ENCODE measurements around the gene KLHL29. TPM values are rescaled to one million over a fixed set of nuclear protein-coding genes. Genes with fewer than 3 reads are reported as not detected.

The KLHL29 gene
- total RNA-seq, 5 donors from 2014 or later (not counting 1 experiment from before 2014, with no cell fraction given): 1.8 to 6.6 (median 2.5) TPM

DNA sequence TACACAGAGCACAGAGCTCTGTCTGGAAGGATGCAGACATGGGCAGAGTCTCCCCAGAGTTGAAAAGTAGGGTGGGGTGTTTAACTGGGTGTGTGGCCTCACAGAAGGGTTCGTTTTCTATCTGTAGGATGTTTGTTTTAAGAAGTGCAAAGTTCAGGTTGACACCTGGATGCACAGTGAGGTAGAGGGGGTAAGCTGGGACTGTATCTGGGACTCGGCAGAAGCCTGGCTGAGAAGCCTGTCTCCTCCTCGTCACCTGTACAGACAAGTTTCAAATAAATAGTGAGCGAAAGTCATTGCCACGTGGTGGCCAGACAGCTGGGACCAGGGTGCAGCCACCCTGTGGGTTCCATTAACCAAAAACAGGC is 145.9 kb downstream of the KLHL29 start:
- 78% methylated on average over 5 of the region's 5 CpGs for WGBS (ENCODE audit: insufficient coverage)
- no peaks in the 10 kb centered on the region for H3K9me3 ChIP-seq
- ATAC-seq (replicated peaks in 1 of 4): no peak
- no peak overlapping the region for H3K4me3 ChIP-seq (ENCODE audit: control insufficient read depth in 1 of 2, extremely low read depth in 1 of 2, low read length in 1 of 2)
- Mint-ChIP-seq H3K27me3 (no peaks in the 10 kb centered on the region), H3K36me3 (no peaks in the 10 kb centered on the region), H3K4me3 (no peak overlapping the region), H3K4me1 (peaks cover 49 to 53% (median 52%) of the 10 kb centered on the region in 3 donors), H3K9me3 (no peaks in the 10 kb centered on the region), H3K27ac (peak overlapping the region in 1 of 2 donors; percentile 39)
- POLR2A ChIA-PET: interaction anchor here in 1 of 2 donors (0.6 kb wide), 1 partner anchor 29 kb away, joined by 6 read pairs; no protein-coding TSS in a partner anchor
- DNase-seq: no peak
- H3K27ac ChIP-seq (ENCODE audit: low read length): no peak overlapping the region
- CTCF ChIA-PET: no interaction called here
- no peaks in the 10 kb centered on the region for H3K36me3 ChIP-seq (ENCODE audit: control insufficient read depth in 2 of 2, extremely low read depth in 1 of 2, insufficient read depth in 1 of 2, low read length in 1 of 2)
- H3K27me3 ChIP-seq (replicated peaks in 1 of 2; ENCODE audit: control insufficient read depth in 2 of 2, extremely low read depth in 1 of 2, insufficient read depth in 2 of 2, low read length in 1 of 2): peaks cover 0 to 11% of the 10 kb centered on the region in 2 experiments
- H3K4me1 ChIP-seq (ENCODE audit: control insufficient read depth in 1 of 2, extremely low read depth in 1 of 2, insufficient read depth in 2 of 2, low read length in 2 of 2): peaks cover 12 to 33% of the 10 kb centered on the region in 2 experiments

DNA sequence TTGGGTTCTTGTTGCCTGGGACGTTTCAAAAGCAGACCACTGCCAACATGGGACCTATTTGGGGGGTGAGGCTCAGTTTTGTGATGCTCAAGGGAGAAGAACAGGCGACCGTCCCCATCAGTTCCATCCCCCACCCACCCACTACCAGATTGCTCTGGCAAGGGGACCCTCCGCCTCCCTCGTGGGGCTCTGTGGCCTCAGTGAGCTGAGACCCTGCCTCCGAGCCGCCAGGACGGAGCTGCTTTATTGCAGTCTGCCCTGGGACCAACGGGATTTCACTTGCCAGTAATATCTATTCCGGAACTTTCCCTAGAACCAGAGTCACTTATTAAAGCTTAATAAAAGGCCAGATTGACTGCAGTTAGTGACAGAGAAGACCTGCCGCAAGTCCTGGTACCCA is 146.3 kb downstream of the KLHL29 start:
- no peaks in the 10 kb centered on the region for H3K36me3 Mint-ChIP-seq
- CTCF ChIA-PET: no interaction called here
- H3K4me1 ChIP-seq (ENCODE audit: control insufficient read depth in 1 of 2, extremely low read depth in 1 of 2, insufficient read depth in 2 of 2, low read length in 2 of 2): peaks cover 10 to 30% of the 10 kb centered on the region in 2 experiments
- H3K27ac Mint-ChIP-seq: peak overlapping the region; percentile 98
- ATAC-seq (replicated peaks in 1 of 4) (no peak), DNase-seq (no peak)
- POLR2A ChIA-PET: no interaction called here
- no peak overlapping the region for H3K4me3 ChIP-seq (ENCODE audit: control insufficient read depth in 1 of 2, extremely low read depth in 1 of 2, low read length in 1 of 2)
- no peaks in the 10 kb centered on the region for H3K36me3 ChIP-seq (ENCODE audit: control insufficient read depth in 2 of 2, extremely low read depth in 1 of 2, insufficient read depth in 1 of 2, low read length in 1 of 2)
- no peaks in the 10 kb centered on the region for H3K9me3 Mint-ChIP-seq
- H3K27ac ChIP-seq (ENCODE audit: low read length): no peak overlapping the region
- H3K27me3 ChIP-seq (replicated peaks in 1 of 2; ENCODE audit: control insufficient read depth in 2 of 2, extremely low read depth in 1 of 2, insufficient read depth in 2 of 2, low read length in 1 of 2): peaks cover 0 to 8% of the 10 kb centered on the region in 2 experiments
- H3K4me3 Mint-ChIP-seq: peak overlapping the region in 1 of 3 donors; percentile 94
- H3K4me1 Mint-ChIP-seq: peaks cover 45 to 50% (median 49%) of the 10 kb centered on the region in 3 donors
- no peaks in the 10 kb centered on the region for H3K27me3 Mint-ChIP-seq
- 96% methylated on average over 7 of the region's 11 CpGs for WGBS (ENCODE audit: insufficient coverage)
- no peaks in the 10 kb centered on the region for H3K9me3 ChIP-seq

DNA sequence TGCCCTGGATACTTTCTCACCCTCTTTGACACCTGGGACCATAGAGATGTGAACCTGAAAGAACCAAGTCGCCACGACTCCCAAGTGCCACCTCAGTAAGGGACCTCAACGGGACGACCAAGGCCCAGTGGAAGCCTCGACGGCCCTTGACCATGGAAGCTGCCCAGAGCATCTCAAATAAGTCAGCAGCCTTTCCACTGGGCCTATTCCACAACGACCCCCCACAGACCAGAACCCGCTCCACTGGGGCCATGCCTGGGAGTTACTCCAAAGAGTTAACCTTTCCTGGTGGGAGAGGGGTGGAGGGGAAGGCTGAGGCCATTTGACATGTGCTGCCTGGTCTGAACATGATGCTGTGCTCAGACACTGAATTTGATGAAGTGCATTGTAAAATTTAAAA is 146.9 kb downstream of the KLHL29 start:
- Histone ChIP-seq H3K9me3 (no peaks in the 10 kb centered on the region), H3K27ac (ENCODE audit: low read length) (peak overlapping the region; percentile 42), H3K27me3 (replicated peaks in 1 of 2; ENCODE audit: control insufficient read depth in 2 of 2, extremely low read depth in 1 of 2, insufficient read depth in 2 of 2, low read length in 1 of 2) (peaks cover 0 to 3% of the 10 kb centered on the region in 2 experiments), H3K4me3 (ENCODE audit: control insufficient read depth in 1 of 2, extremely low read depth in 1 of 2, low read length in 1 of 2) (peak overlapping the region; percentile 43 to 53), H3K36me3 (ENCODE audit: control insufficient read depth in 2 of 2, extremely low read depth in 1 of 2, insufficient read depth in 1 of 2, low read length in 1 of 2) (no peaks in the 10 kb centered on the region), H3K4me1 (ENCODE audit: control insufficient read depth in 1 of 2, extremely low read depth in 1 of 2, insufficient read depth in 2 of 2, low read length in 2 of 2) (peaks cover 10 to 26% of the 10 kb centered on the region in 2 experiments)
- 88% methylated on average over 4 of the region's 8 CpGs for WGBS (ENCODE audit: insufficient coverage)
- ATAC-seq (replicated peaks in 1 of 4) (no peak), DNase-seq (no peak)
- Mint-ChIP-seq H3K4me1 (peaks cover 46 to 48% (median 48%) of the 10 kb centered on the region in 3 donors), H3K4me3 (peak overlapping the region; percentile 83 to 94 (median 91)), H3K27ac (peak overlapping the region; percentile 98), H3K9me3 (no peaks in the 10 kb centered on the region), H3K27me3 (no peaks in the 10 kb centered on the region), H3K36me3 (no peaks in the 10 kb centered on the region)
- ChIA-PET POLR2A (interaction anchor here in 1 of 2 donors (0.7 kb wide), 1 partner anchor 165 kb away, joined by 3 read pairs; no protein-coding TSS in a partner anchor), CTCF (no interaction called here)

DNA sequence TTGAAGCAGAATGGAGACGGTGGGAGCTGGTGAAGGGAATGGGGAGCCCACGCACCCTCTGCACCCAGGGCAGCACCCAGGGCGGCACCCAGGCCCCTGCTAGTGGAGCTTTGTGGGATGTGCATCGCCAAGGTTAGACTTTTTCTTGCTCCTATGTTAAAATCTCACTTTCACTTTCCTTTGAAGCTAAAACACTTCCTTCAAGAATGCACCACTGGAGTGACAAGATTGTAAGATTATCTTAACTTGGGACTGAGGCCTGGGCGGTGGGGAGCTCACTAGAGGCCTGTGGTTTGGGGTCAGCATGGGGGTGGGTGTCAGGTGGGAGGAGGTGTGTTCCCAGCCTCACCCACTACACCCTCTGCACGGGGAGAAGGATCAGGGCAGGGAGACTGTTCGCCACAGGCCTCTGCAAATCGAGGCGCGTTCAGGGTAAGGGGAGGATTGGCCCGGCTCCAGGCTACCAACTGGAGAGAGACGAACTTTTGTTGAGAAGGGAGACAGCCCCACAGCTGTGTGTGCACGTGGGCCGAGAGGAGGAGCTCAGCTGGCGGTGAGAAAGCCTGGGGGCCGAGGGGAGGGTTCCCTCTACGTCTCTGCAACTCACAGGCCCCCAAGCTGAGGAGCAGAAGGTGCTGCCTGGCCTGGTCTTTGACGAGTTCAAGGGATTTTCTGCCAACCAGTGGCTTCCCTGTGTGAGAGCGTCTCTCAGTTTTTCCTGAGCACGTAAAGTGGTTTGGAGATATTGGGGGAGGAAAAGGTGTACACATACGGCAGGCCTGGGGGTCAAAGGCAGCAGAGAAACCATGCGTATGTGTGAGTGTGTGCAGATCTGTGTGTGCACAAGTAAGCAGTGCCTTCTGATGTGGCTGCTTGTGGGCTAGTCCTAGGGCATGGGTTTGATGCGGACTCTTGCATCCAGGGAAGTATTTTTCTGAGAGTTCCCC is 147.7 kb downstream of the KLHL29 start:
- Mint-ChIP-seq H3K36me3 (no peaks in the 10 kb centered on the region), H3K9me3 (no peaks in the 10 kb centered on the region), H3K4me3 (peak overlapping the region; percentile 83 to 94 (median 91)), H3K4me1 (peaks cover 48 to 55% (median 48%) of the 10 kb centered on the region in 3 donors), H3K27me3 (no peaks in the 10 kb centered on the region), H3K27ac (peak overlapping the region; percentile 98)
- ChIA-PET CTCF (interaction anchor here in 1 of 2 donors (1.2 kb wide), 1 partner anchor 79 kb away, joined by 3 read pairs; no protein-coding TSS in a partner anchor), POLR2A (interaction anchor here (0.5 to 0.7 kb wide), 2 partner anchors 153 to 166 kb away, joined by 3 read pairs; no protein-coding TSS in a partner anchor)
- ATAC-seq (replicated peaks in 1 of 4) (peak; percentile 71 to 82 (median 75)), DNase-seq (peak; percentile 14 to 64 (median 45))
- H3K4me1 ChIP-seq (ENCODE audit: control insufficient read depth in 1 of 2, extremely low read depth in 1 of 2, insufficient read depth in 2 of 2, low read length in 2 of 2): peaks cover 10 to 26% of the 10 kb centered on the region in 2 experiments
- H3K36me3 ChIP-seq (ENCODE audit: control insufficient read depth in 2 of 2, extremely low read depth in 1 of 2, insufficient read depth in 1 of 2, low read length in 1 of 2): no peaks in the 10 kb centered on the region
- H3K4me3 ChIP-seq (ENCODE audit: control insufficient read depth in 1 of 2, extremely low read depth in 1 of 2, low read length in 1 of 2): peak overlapping the region; percentile 43 to 53
- no peaks in the 10 kb centered on the region for H3K27me3 ChIP-seq (replicated peaks in 1 of 2; ENCODE audit: control insufficient read depth in 2 of 2, extremely low read depth in 1 of 2, insufficient read depth in 2 of 2, low read length in 1 of 2)
- 18% methylated on average over 11 of the region's 23 CpGs for WGBS (ENCODE audit: insufficient coverage)
- H3K27ac ChIP-seq (ENCODE audit: low read length): peak overlapping the region; percentile 42
- H3K9me3 ChIP-seq: no peaks in the 10 kb centered on the region

DNA sequence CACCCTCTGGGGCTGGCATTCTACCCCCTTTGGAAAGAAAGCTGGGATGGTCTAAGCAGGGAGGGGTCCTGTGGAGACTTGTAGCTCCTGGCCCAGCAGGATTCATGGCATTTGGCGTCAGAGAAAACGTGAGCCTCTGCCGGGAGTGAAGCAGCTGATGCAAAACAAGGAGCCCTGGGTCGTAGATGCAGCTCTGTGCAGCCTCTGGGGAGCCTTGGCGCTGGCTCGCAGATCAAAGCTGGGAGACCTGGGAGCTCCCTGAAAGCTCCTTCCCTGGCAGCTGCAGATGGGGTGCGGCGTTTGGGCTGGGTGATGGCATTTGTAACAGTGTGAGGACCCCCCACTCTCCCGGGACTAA is 148.3 kb downstream of the KLHL29 start:
- Mint-ChIP-seq H3K9me3 (no peaks in the 10 kb centered on the region), H3K4me1 (peaks cover 48 to 55% (median 48%) of the 10 kb centered on the region in 3 donors), H3K36me3 (no peaks in the 10 kb centered on the region), H3K27ac (peak overlapping the region; percentile 98), H3K27me3 (no peaks in the 10 kb centered on the region), H3K4me3 (peak overlapping the region; percentile 83 to 94 (median 91))
- Histone ChIP-seq H3K36me3 (ENCODE audit: control insufficient read depth in 2 of 2, extremely low read depth in 1 of 2, insufficient read depth in 1 of 2, low read length in 1 of 2) (no peaks in the 10 kb centered on the region), H3K4me1 (ENCODE audit: control insufficient read depth in 1 of 2, extremely low read depth in 1 of 2, insufficient read depth in 2 of 2, low read length in 2 of 2) (peaks cover 10 to 26% of the 10 kb centered on the region in 2 experiments), H3K4me3 (ENCODE audit: control insufficient read depth in 1 of 2, extremely low read depth in 1 of 2, low read length in 1 of 2) (peak overlapping the region; percentile 43 to 53), H3K27ac (ENCODE audit: low read length) (peak overlapping the region; percentile 42), H3K27me3 (replicated peaks in 1 of 2; ENCODE audit: control insufficient read depth in 2 of 2, extremely low read depth in 1 of 2, insufficient read depth in 2 of 2, low read length in 1 of 2) (no peaks in the 10 kb centered on the region), H3K9me3 (no peaks in the 10 kb centered on the region)
- POLR2A ChIA-PET: interaction anchor here in 1 of 2 donors (0.5 kb wide), 1 partner anchor 154 kb away, joined by 3 read pairs; no protein-coding TSS in a partner anchor
- DNase-seq (no peak), ATAC-seq (replicated peaks in 1 of 4) (no peak)
- WGBS (ENCODE audit: insufficient coverage): 76% methylated on average over 9 of the region's 9 CpGs
- CTCF ChIA-PET: interaction anchor here in 1 of 2 donors (0.8 to 1.2 kb wide), 2 partner anchors 80 to 159 kb away, joined by 3 read pairs; no protein-coding TSS in a partner anchor

DNA sequence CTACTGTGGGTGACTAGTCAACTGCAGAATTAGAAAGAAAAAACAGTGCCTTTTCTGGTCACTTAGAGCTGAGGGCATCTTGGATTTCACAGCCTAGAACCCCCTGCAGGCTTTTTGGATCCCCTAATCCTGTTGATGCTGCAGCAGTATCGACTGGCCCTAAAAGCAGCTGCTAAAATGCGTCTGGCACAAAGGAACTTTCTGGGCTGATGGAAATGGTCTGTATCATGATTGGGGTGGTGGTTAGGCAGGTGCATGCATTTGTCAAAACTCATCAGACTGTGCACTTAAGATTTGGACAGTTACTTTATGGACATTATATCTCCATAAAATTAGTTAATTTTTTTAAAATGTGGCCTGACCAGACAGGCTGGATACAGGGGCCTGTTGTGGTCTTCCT is 149.8 kb downstream of the KLHL29 start:
- Histone ChIP-seq H3K4me1 (ENCODE audit: control insufficient read depth in 1 of 2, extremely low read depth in 1 of 2, insufficient read depth in 2 of 2, low read length in 2 of 2) (peaks cover 10 to 26% of the 10 kb centered on the region in 2 experiments), H3K9me3 (no peaks in the 10 kb centered on the region), H3K4me3 (ENCODE audit: control insufficient read depth in 1 of 2, extremely low read depth in 1 of 2, low read length in 1 of 2) (no peak overlapping the region), H3K36me3 (ENCODE audit: control insufficient read depth in 2 of 2, extremely low read depth in 1 of 2, insufficient read depth in 1 of 2, low read length in 1 of 2) (no peaks in the 10 kb centered on the region), H3K27ac (ENCODE audit: low read length) (no peak overlapping the region), H3K27me3 (replicated peaks in 1 of 2; ENCODE audit: control insufficient read depth in 2 of 2, extremely low read depth in 1 of 2, insufficient read depth in 2 of 2, low read length in 1 of 2) (no peaks in the 10 kb centered on the region)
- Mint-ChIP-seq H3K4me3 (peak overlapping the region in 1 of 3 donors; percentile 30), H3K4me1 (peaks cover 48 to 55% (median 48%) of the 10 kb centered on the region in 3 donors), H3K27me3 (no peaks in the 10 kb centered on the region), H3K9me3 (no peaks in the 10 kb centered on the region), H3K27ac (no peak overlapping the region), H3K36me3 (no peaks in the 10 kb centered on the region)
- ChIA-PET POLR2A (no interaction called here), CTCF (no interaction called here)
- ATAC-seq (replicated peaks in 1 of 4) (no peak), DNase-seq (no peak)
- WGBS (ENCODE audit: insufficient coverage): 100% methylated on average over 1 of the region's 2 CpGs
